Breast epithelium (tissue), 3 donors: ENCODE results near the gene LIPK.

Experiments
- POLR2A ChIP-seq: fragments of 450-650 bp; IDR thresholded peaks from one replicate; pipeline ENCODE4 v1.6.1; 2016; ENCODE audit warnings: antibody characterized with exemption, mild to moderate bottlenecking, moderate library complexity
- TF ChIP-seq, protein P1 (sequence below), 3 donors: fragments of 450-650 bp; IDR thresholded peaks; one replicate each; pipeline ENCODE4 v1.5.1; 2016 to 2017; ENCODE audit warnings: antibody characterized with exemption in 3 of 3, mild to moderate bottlenecking in 3 of 3, moderate library complexity in 3 of 3

DNA sequence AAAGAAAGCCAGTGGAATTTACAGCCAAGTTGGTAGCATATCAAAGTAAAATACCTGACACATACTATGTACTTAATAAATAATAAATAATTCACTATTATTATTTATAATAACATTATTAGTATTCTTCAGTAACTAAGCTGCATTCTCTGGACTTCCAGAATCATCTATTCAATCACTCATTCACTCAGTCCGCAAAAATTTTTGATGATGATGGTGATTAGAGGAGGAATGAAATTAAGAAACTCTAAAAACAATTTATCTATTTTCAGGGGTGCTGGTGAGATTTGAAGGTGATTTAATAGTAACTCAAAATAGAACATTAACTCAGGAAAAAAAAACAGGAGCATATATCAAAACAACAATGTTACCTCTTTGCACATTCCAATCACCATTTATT, 50.6 kb downstream of the LIPK start:
- TF ChIP-seq, protein P1, sequence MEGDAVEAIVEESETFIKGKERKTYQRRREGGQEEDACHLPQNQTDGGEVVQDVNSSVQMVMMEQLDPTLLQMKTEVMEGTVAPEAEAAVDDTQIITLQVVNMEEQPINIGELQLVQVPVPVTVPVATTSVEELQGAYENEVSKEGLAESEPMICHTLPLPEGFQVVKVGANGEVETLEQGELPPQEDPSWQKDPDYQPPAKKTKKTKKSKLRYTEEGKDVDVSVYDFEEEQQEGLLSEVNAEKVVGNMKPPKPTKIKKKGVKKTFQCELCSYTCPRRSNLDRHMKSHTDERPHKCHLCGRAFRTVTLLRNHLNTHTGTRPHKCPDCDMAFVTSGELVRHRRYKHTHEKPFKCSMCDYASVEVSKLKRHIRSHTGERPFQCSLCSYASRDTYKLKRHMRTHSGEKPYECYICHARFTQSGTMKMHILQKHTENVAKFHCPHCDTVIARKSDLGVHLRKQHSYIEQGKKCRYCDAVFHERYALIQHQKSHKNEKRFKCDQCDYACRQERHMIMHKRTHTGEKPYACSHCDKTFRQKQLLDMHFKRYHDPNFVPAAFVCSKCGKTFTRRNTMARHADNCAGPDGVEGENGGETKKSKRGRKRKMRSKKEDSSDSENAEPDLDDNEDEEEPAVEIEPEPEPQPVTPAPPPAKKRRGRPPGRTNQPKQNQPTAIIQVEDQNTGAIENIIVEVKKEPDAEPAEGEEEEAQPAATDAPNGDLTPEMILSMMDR (IDR thresholded peaks at IDR 0.05) = no peak
- TF ChIP-seq POLR2A = no peak
